Psoas muscle (tissue), 8 donors: ENCODE results near the gene CCDC182. TPM values are rescaled to one million over a fixed set of nuclear protein-coding genes. Genes with fewer than 3 reads are reported as not detected.

Source experiments
- ATAC-seq, 4 donors: fragments of 200-7000 bp; cut with Tn5 transposase; one replicate each; pipeline ENCODE4 v1.9.1; 2020; ENCODE audit warnings: moderate library complexity in 3 of 4, mild to moderate bottlenecking in 2 of 4
- DNase-seq, 2 donors: peaks; one replicate each; pipeline ENCODE4 v3.0.0-alpha.2; 2020
- H3K27ac ChIP-seq: fragments of 200-600 bp; one replicate; pipeline ENCODE4 v1.8.0; 2022
- H3K27me3 ChIP-seq, 3 donors: fragments of 200-600 bp in 1 of 3; one replicate each; pipeline versions ENCODE4 v1.6.1 to v1.8.0; 2013 to 2022; ENCODE audit warnings: low read length in 2 of 3, mild to moderate bottlenecking in 2 of 3, moderate library complexity in 1 of 3; ENCODE audit not compliant: insufficient read depth in 3 of 3
- H3K36me3 ChIP-seq, 2 donors: fragments of 200-600 bp in 1 of 2; one replicate each; pipeline versions ENCODE4 v1.6.1 to v1.8.0; 2013 to 2022; ENCODE audit warnings: low read depth in 1 of 2, mild to moderate bottlenecking in 1 of 2, moderate library complexity in 1 of 2; ENCODE audit not compliant: insufficient read depth in 1 of 2
- H3K4me1 ChIP-seq: fragments of 200-600 bp; one replicate; pipeline ENCODE4 v1.8.0; 2022
- H3K4me3 ChIP-seq: fragments of 200-600 bp; one replicate; pipeline ENCODE4 v1.8.0; 2022; ENCODE audit warnings: mild to moderate bottlenecking
- H3K9me3 ChIP-seq: fragments of 200-600 bp; one replicate; pipeline ENCODE4 v1.8.0; 2022
- CTCF ChIP-seq: fragments of 200-600 bp; IDR thresholded peaks from one replicate; pipeline ENCODE4 v1.8.0; 2022; ENCODE audit warnings: antibody characterized with exemption
- WGBS, 3 donors: extraction: QIAGEN DNeasy Blood & Tissue Kit; methylation state at CpG; one replicate each; pipeline versions ENCODE4 v1.1.6 to v1.1.7; 2013; 5-methylcytosine and 5-hydroxymethylcytosine counted together
- intact Hi-C, 2 donors: fragments of 100-400 bp; cut with DNase I; formaldehyde crosslinking; loops; one replicate each; pipeline versions ENCODE4 v1.11.0 to v1.14.2; 2022
- polyA plus RNA-seq, 3 donors: library from polyadenylated mRNA; stranded (reverse); fragments of 200-250 nt; gene quantifications; one replicate each; pipeline ENCODE4 v1.2.3, GENCODE V29; 2013
- total RNA-seq, 4 donors: library from RNA; stranded (reverse); fragmentation: NEBNext Ultra II Directional in 2 of 4; extraction: Animal tissue kit (Norgen Biotek cat#: 25700) in 2 of 4; gene quantifications; one replicate each; pipeline versions ENCODE4 v1.2.1 to v1.2.4, GENCODE V29; 2021 to 2023
- donor health status: healthy with polysubstance abuse.
- donor health status: DM: no; HTN: no; CAD: no; lungs with moderate emphysema.
- donor health status: Bipolar disorder and iron deficiency.
- donor health status: healthy.
- donor health status: DM: yes; HTN: yes; CAD: no.
- donor health status: DM: no; HTN: no; CAD: no.
- donor health status: DM: no; HTN: no; CAD: no.
- donor health status: DM: yes; HTN: yes; CAD: no.

The CCDC182 gene
- total and polyA plus RNA-seq, 7 donors = not detected

GRCh38 chr17:57773557-57773956 is 28.5 kb upstream of the CCDC182 start:
- ATAC-seq (no peak), DNase-seq (no peak)
- Histone ChIP-seq H3K36me3 (no peaks in the 10 kb centered on the region), H3K4me3 (no peak overlapping the region), H3K27me3 (peaks cover 0 to 4% (median 0%) of the 10 kb centered on the region in 3 donors), H3K27ac (no peak overlapping the region), H3K9me3 (no peaks in the 10 kb centered on the region), H3K4me1 (no peaks in the 10 kb centered on the region)
- WGBS, 3 donors = 68 to 72% (median 70%) methylated on average over 4 of the region's 4 CpGs
- TF ChIP-seq CTCF = no peak
- intact Hi-C loops = no loop called here

GRCh38 chr17:57772774-57773173 is 27.7 kb upstream of the CCDC182 start:
- Histone ChIP-seq H3K27ac (no peak overlapping the region), H3K4me3 (no peak overlapping the region), H3K36me3 (no peaks in the 10 kb centered on the region), H3K9me3 (no peaks in the 10 kb centered on the region), H3K27me3 (peaks cover 0 to 4% (median 0%) of the 10 kb centered on the region in 3 donors), H3K4me1 (no peaks in the 10 kb centered on the region)
- DNase-seq (no peak), ATAC-seq (no peak)
- WGBS, 3 donors = 78 to 79% (median 79%) methylated on average over 7 of the region's 7 CpGs
- intact Hi-C loops = no loop called here
- no peak for TF ChIP-seq CTCF

GRCh38 chr17:57767561-57767960 is 22.5 kb upstream of the CCDC182 start:
- no peak for TF ChIP-seq CTCF

GRCh38 chr17:57766318-57766943 is 21.3 kb upstream of the CCDC182 start:
- Histone ChIP-seq H3K4me3 (no peak overlapping the region), H3K36me3 (no peaks in the 10 kb centered on the region), H3K27ac (no peak overlapping the region), H3K27me3 (peaks cover 0 to 6% (median 0%) of the 10 kb centered on the region in 3 donors), H3K4me1 (no peaks in the 10 kb centered on the region), H3K9me3 (no peaks in the 10 kb centered on the region)
- no peak for ATAC-seq
- no peak for DNase-seq
- intact Hi-C loops = no loop called here
- TF ChIP-seq CTCF = no peak
- WGBS, 3 donors = 81 to 89% (median 82%) methylated on average over 2 of the region's 2 CpGs

More at GRCh38 chr17:57767561-57767960, 22.5 kb upstream of the CCDC182 start:
- no peaks in the 10 kb centered on the region for H3K9me3 ChIP-seq
- no peak overlapping the region for H3K27ac ChIP-seq
- 67 to 72% (median 70%) methylated on average over 6 of the region's 6 CpGs for WGBS, 3 donors
- intact Hi-C loops = no loop called here
- no peaks in the 10 kb centered on the region for H3K4me1 ChIP-seq
- H3K4me3 ChIP-seq = no peak overlapping the region
- no peak for DNase-seq
- H3K36me3 ChIP-seq = no peaks in the 10 kb centered on the region
- H3K27me3 ChIP-seq = peaks cover 0 to 4% (median 0%) of the 10 kb centered on the region in 3 donors
- ATAC-seq = no peak
